Neuronal stem cell (in vitro differentiated cells): ENCODE results near the gene KIAA1549.

Experiments
- DNase-seq: peaks from one replicate; pipeline ENCODE4 v3.0.0-alpha.2; 2013; ENCODE audit warnings: low spot score
- H2AFZ ChIP-seq: one replicate; pipeline ENCODE4 v1.6.1; 2013; ENCODE audit warnings: mild to moderate bottlenecking, low read length, inconsistent platforms
- H2AK5ac ChIP-seq: 2 replicates; pipeline ENCODE4 v1.6.1; 2013; ENCODE audit warnings: low read depth, mild to moderate bottlenecking, inconsistent platforms, low read length, moderate library complexity, mixed read lengths
- H2BK120ac ChIP-seq: 2 replicates; pipeline ENCODE4 v1.6.1; 2013; ENCODE audit warnings: low read depth, mild to moderate bottlenecking, inconsistent platforms, low read length, moderate library complexity, mixed read lengths
- H2BK12ac ChIP-seq: one replicate; pipeline ENCODE4 v1.6.1; 2013; ENCODE audit warnings: low read length, inconsistent platforms
- H2BK15ac ChIP-seq: 2 replicates; pipeline ENCODE4 v1.6.1; 2013; ENCODE audit warnings: mild to moderate bottlenecking, low read length, inconsistent platforms, mixed read lengths
- H2BK5ac ChIP-seq: one replicate; pipeline ENCODE4 v1.6.1; 2013; ENCODE audit warnings: inconsistent platforms, mild to moderate bottlenecking, low read length, moderate library complexity
- H3K14ac ChIP-seq: one replicate; pipeline ENCODE4 v1.6.1; 2013; ENCODE audit warnings: low read length, inconsistent platforms
- H3K18ac ChIP-seq: 2 replicates; pipeline ENCODE4 v1.6.1; 2013; ENCODE audit warnings: low read length, inconsistent platforms
- H3K23ac ChIP-seq: 2 replicates; pipeline ENCODE4 v1.6.1; 2013; ENCODE audit warnings: low read depth, mild to moderate bottlenecking, mixed read lengths, low read length, inconsistent platforms; ENCODE audit not compliant: poor library complexity
- H3K27ac ChIP-seq: replicated peaks from 3 replicates; pipeline ENCODE4 v1.5.1; 2013; ENCODE audit warnings: low read length, inconsistent platforms
- H3K27me3 ChIP-seq, 3 experiments: 2 replicates each; pipeline ENCODE4 v1.6.1; 2013; ENCODE audit warnings: low read length in 3 of 3, mild to moderate bottlenecking in 2 of 3, inconsistent platforms in 1 of 3, low read depth in 1 of 3, mixed read lengths in 1 of 3, moderate library complexity in 1 of 3; ENCODE audit not compliant: control insufficient read depth in 3 of 3, insufficient read depth in 3 of 3
- H3K36me3 ChIP-seq, 2 donors: replicated peaks in 1 of 2; 2 replicates each; pipeline ENCODE4 v1.6.1; 2013; ENCODE audit warnings: low read length in 2 of 2; ENCODE audit not compliant: control insufficient read depth in 2 of 2, insufficient read depth in 2 of 2
- H3K4ac ChIP-seq: 2 replicates; pipeline ENCODE4 v1.6.1; 2013; ENCODE audit warnings: inconsistent platforms, mild to moderate bottlenecking, low read length, moderate library complexity
- H3K4me1 ChIP-seq, 2 donors: 1 replicate in 1 of 2; 2 replicates in 1 of 2; pipeline ENCODE4 v1.6.1; 2013; ENCODE audit warnings: low read length in 2 of 2, low read depth in 1 of 2; ENCODE audit not compliant: control insufficient read depth in 2 of 2, insufficient read depth in 1 of 2
- H3K4me2 ChIP-seq: one replicate; pipeline ENCODE4 v1.6.1; 2013; ENCODE audit warnings: mild to moderate bottlenecking, low read length, inconsistent platforms; ENCODE audit not compliant: insufficient read depth, poor library complexity, severe bottlenecking
- H3K4me3 ChIP-seq, 2 donors: 2 replicates each; pipeline ENCODE4 v1.5.1; 2013; ENCODE audit warnings: low read length in 2 of 2, mild to moderate bottlenecking in 2 of 2, inconsistent platforms in 1 of 2, moderate library complexity in 1 of 2
- H3K79me1 ChIP-seq: one replicate; pipeline ENCODE4 v1.6.1; 2013; ENCODE audit warnings: low read depth, mild to moderate bottlenecking, inconsistent platforms, low read length, moderate library complexity
- H3K9ac ChIP-seq: one replicate; pipeline ENCODE4 v1.6.1; 2013; ENCODE audit warnings: mild to moderate bottlenecking, low read depth, low read length, inconsistent platforms; ENCODE audit not compliant: poor library complexity
- H3K9me3 ChIP-seq, 2 donors: replicated peaks in 1 of 2; 2 replicates each; pipeline versions ENCODE3 to v1.6.1; 2013; ENCODE audit warnings: low read length in 2 of 2, mild to moderate bottlenecking in 2 of 2, inconsistent platforms in 1 of 2, low read depth in 1 of 2, mixed read lengths in 1 of 2, moderate library complexity in 1 of 2; ENCODE audit not compliant: control insufficient read depth in 2 of 2, insufficient read depth in 1 of 2
- H4K8ac ChIP-seq: one replicate; pipeline ENCODE4 v1.6.1; 2013; ENCODE audit warnings: low read depth, mild to moderate bottlenecking, inconsistent platforms, low read length, moderate library complexity
- H4K91ac ChIP-seq: one replicate; pipeline ENCODE4 v1.6.1; 2013; ENCODE audit warnings: low read length, low read depth, mild to moderate bottlenecking, inconsistent platforms; ENCODE audit not compliant: poor library complexity
- WGBS, 2 donors: extraction: QIAGEN DNeasy Blood & Tissue Kit; methylation state at CpG; one replicate each; pipeline ENCODE4 v1.1.7; 2013; ENCODE audit warnings: missing lambda C conversion rate in 2 of 2, mixed read lengths in 1 of 2; ENCODE audit not compliant: insufficient read length in 2 of 2, insufficient replicate concordance in 1 of 2; ENCODE audit errors: extremely low coverage in 2 of 2; 5-methylcytosine and 5-hydroxymethylcytosine counted together

The KIAA1549 gene

DNA sequence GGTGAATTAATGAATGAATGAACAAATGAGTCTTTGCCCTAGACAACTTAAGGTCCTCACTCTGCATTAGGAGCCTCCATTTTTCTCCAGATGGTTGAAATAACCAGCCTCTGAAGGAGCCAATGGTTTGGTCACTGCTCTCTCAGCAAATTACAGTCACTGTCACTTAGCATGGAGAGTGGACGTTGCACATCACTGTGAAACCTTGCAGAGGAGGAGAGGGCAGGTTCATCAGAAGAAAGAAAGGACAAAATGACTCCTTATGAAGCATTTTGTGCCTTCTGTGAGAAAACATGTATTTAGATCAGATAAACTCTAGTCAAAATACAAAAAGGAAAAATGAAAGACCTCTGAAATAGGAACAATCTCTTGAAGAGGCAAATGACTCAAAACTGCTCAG, 176.6 kb downstream of the KIAA1549 start:
- Histone ChIP-seq H4K8ac (no peak overlapping the region), H3K79me1 (peaks cover 1% of the 10 kb centered on the region), H3K14ac (no peak overlapping the region), H3K27me3 (peaks cover 0 to 4% (median 0%) of the 10 kb centered on the region in 3 experiments), H2BK120ac (no peak overlapping the region), H3K23ac (no peak overlapping the region), H3K4me3 (no peak overlapping the region), H3K9ac (no peak overlapping the region), H2BK5ac (no peak overlapping the region), H3K4me1 (no peaks in the 10 kb centered on the region), H3K4me2 (no peak overlapping the region), H2BK12ac (no peak overlapping the region), H2AK5ac (no peak overlapping the region), H2BK15ac (no peak overlapping the region), H3K27ac (no peak overlapping the region), H3K18ac (no peak overlapping the region), H4K91ac (no peak overlapping the region), H2AFZ (no peak overlapping the region), H3K9me3 (no peaks in the 10 kb centered on the region), H3K4ac (no peak overlapping the region), H3K36me3 (no peaks in the 10 kb centered on the region)
- DNase-seq = no peak
- WGBS, 2 donors = no CpG with 5 or more reads among the region's 1 CpG

DNA sequence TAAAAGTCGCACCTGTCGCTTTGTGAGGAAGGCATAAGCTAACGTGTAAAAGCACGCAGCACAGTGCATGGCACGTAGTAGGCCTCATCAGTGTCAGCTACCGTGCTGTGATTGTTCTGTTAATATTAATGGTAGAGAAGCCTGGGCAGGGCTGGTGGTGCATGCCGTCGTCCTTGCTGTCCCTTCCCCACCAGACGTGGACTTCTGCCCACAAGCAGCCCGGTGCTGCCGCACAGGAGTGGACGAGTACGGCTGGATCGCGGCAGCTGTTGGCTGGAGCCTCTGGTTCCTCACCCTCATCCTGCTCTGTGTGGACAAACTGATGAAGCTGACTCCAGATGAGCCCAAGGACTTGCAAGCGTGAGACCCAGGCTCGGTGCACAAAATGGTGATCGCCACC, 178.5 kb downstream of the KIAA1549 start:
- Histone ChIP-seq H2AK5ac (peak overlapping the region; percentile 53), H3K18ac (no peak overlapping the region), H3K4me2 (no peak overlapping the region), H4K8ac (no peak overlapping the region), H3K36me3 (no peaks in the 10 kb centered on the region), H3K27ac (no peak overlapping the region), H2BK12ac (no peak overlapping the region), H3K14ac (no peak overlapping the region), H2BK120ac (no peak overlapping the region), H3K23ac (peak overlapping the region; percentile 76), H3K4ac (no peak overlapping the region), H3K79me1 (peaks cover 1% of the 10 kb centered on the region), H3K4me3 (no peak overlapping the region), H3K4me1 (peaks cover 0 to 8% of the 10 kb centered on the region in 2 donors), H3K9me3 (no peaks in the 10 kb centered on the region), H2BK15ac (no peak overlapping the region), H4K91ac (no peak overlapping the region), H2BK5ac (no peak overlapping the region), H3K27me3 (peaks cover 0 to 12% (median 0%) of the 10 kb centered on the region in 3 experiments), H3K9ac (no peak overlapping the region), H2AFZ (no peak overlapping the region)
- no peak for DNase-seq
- WGBS, 2 donors = no CpG with 5 or more reads among the region's 18 CpGs

DNA sequence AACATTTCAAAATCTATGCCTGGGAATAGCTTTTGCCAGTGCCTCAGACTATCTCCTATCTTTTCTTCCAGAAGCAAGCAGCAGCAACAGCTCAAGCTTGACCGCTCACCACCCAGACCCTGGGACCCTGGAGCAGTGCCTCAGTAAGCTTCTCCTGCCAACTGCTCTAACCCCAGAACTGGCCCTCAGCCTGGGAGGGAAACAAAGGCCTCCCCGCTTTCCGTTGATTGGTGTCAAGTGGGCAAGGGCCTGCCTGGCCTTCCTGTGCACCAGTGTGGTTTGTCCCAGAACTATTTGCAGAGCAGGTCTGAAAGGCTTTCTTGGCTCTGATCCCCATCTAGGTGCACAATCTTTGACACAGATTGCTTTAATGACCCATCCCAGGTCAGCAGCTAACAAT, 179.9 kb downstream of the KIAA1549 start:
- DNase-seq = no peak
- H2AK5ac ChIP-seq = no peak overlapping the region
- H3K18ac ChIP-seq = no peak overlapping the region
- H3K27me3 ChIP-seq = peaks cover 0 to 16% (median 0%) of the 10 kb centered on the region in 3 experiments
- no peak overlapping the region for H4K8ac ChIP-seq
- no peak overlapping the region for H2BK5ac ChIP-seq
- no peak overlapping the region for H3K9ac ChIP-seq
- no CpG with 5 or more reads among the region's 3 CpGs for WGBS, 2 donors
- no peak overlapping the region for H3K14ac ChIP-seq
- no peak overlapping the region for H3K4me2 ChIP-seq
- no peak overlapping the region for H3K4ac ChIP-seq
- H2BK12ac ChIP-seq = no peak overlapping the region
- H3K79me1 ChIP-seq = peaks cover 1% of the 10 kb centered on the region
- no peak overlapping the region for H2BK120ac ChIP-seq
- H3K36me3 ChIP-seq = no peaks in the 10 kb centered on the region
- H3K4me3 ChIP-seq = no peak overlapping the region
- no peaks in the 10 kb centered on the region for H3K9me3 ChIP-seq
- H3K4me1 ChIP-seq = peaks cover 0 to 10% of the 10 kb centered on the region in 2 donors
- H3K27ac ChIP-seq = no peak overlapping the region
- no peak overlapping the region for H2BK15ac ChIP-seq
- H3K23ac ChIP-seq = no peak overlapping the region
- H4K91ac ChIP-seq = no peak overlapping the region
- H2AFZ ChIP-seq = no peak overlapping the region

DNA sequence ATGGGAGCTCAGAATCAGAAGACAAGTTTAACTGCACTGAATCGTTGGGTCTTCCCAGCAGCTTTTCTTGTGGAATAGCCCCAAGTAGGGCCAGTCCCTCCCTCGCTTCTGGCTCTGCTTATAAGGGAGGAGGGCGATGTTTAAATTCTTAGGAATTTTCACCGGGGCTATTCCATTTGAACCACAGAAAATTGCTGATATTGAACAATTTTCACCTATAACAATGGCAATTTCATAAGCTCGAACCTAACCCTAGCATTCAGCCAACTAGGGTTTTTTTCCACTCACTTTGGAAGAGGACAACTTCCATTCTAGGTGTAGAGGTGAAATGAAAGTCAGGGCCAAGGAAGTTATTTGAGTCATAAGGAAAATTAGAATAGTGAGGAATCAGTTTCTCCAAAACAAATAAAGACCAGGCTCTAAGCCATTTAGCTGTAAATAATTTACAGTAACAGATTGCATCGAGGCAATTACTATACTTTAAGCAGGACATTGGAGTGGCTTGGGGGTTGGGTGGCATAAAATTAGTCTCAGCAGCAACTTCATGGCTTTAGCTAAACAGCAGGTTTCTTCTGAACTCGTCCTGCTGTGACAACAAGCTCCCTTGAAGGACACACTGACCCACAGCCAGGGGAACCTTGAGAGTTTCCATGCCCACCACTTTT, 181.7 kb downstream of the KIAA1549 start:
- Histone ChIP-seq H4K91ac (no peak overlapping the region), H3K27me3 (peaks cover 0 to 16% (median 0%) of the 10 kb centered on the region in 3 experiments), H3K9ac (no peak overlapping the region), H3K4ac (no peak overlapping the region), H3K14ac (no peak overlapping the region), H2BK5ac (no peak overlapping the region), H3K27ac (no peak overlapping the region), H3K4me2 (no peak overlapping the region), H3K4me1 (peaks cover 0 to 10% of the 10 kb centered on the region in 2 donors), H3K36me3 (no peaks in the 10 kb centered on the region), H2AFZ (no peak overlapping the region), H3K4me3 (no peak overlapping the region), H2BK12ac (no peak overlapping the region), H3K79me1 (peaks cover 1% of the 10 kb centered on the region), H3K9me3 (no peaks in the 10 kb centered on the region), H3K23ac (no peak overlapping the region), H2AK5ac (no peak overlapping the region), H4K8ac (no peak overlapping the region), H2BK15ac (no peak overlapping the region), H3K18ac (no peak overlapping the region), H2BK120ac (no peak overlapping the region)
- DNase-seq = no peak
- WGBS, 2 donors = no CpG with 5 or more reads among the region's 7 CpGs
